SU-DHL-6 (cell line): Measurements from ENCODE around the gene MTMR2.

Experiments
- EZH2phosphoT487 ChIP-seq: fragments of 200-600 bp; sonication (generic), shearing (Covaris generic); conservative IDR thresholded peaks from 2 replicates; pipeline ENCODE4 v1.6.1; 2018; ENCODE audit warnings: mild to moderate bottlenecking, antibody characterized with exemption, low read length, moderate library complexity, mixed read lengths
- TF ChIP-seq, protein P1 (sequence below): fragments of 200-600 bp; sonication (generic); IDR thresholded peaks from one replicate; pipeline ENCODE4 v1.5.1; 2017; ENCODE audit warnings: antibody characterized with exemption, mild to moderate bottlenecking, low read length, moderate library complexity; ENCODE audit not compliant: insufficient read depth, poor library complexity, severe bottlenecking

GRCh38 chr11:95891423-95892170, 32.3 kb downstream of the MTMR2 start:
- no peak for TF ChIP-seq EZH2phosphoT487
- TF ChIP-seq, protein P1, sequence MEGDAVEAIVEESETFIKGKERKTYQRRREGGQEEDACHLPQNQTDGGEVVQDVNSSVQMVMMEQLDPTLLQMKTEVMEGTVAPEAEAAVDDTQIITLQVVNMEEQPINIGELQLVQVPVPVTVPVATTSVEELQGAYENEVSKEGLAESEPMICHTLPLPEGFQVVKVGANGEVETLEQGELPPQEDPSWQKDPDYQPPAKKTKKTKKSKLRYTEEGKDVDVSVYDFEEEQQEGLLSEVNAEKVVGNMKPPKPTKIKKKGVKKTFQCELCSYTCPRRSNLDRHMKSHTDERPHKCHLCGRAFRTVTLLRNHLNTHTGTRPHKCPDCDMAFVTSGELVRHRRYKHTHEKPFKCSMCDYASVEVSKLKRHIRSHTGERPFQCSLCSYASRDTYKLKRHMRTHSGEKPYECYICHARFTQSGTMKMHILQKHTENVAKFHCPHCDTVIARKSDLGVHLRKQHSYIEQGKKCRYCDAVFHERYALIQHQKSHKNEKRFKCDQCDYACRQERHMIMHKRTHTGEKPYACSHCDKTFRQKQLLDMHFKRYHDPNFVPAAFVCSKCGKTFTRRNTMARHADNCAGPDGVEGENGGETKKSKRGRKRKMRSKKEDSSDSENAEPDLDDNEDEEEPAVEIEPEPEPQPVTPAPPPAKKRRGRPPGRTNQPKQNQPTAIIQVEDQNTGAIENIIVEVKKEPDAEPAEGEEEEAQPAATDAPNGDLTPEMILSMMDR: no peak
